Lower lobe of right lung (tissue), 2 donors: ENCODE results near the gene CYSTM1. TPM values are rescaled to one million over a fixed set of nuclear protein-coding genes. Genes with fewer than 3 reads are reported as not detected.

Source experiments
- ATAC-seq, 2 donors: fragments of 200-7000 bp; cut with Tn5 transposase; one replicate each; pipeline ENCODE4 v1.9.1; 2020 to 2022; ENCODE audit warnings: mild to moderate bottlenecking in 2 of 2, moderate library complexity in 2 of 2
- DNase-seq: peaks from one replicate; pipeline ENCODE4 v3.0.0-alpha.2; 2020
- H3K27ac ChIP-seq: fragments of 200-600 bp; one replicate; pipeline ENCODE4 v1.8.0; 2022
- H3K27me3 ChIP-seq: fragments of 200-600 bp; one replicate; pipeline ENCODE4 v1.8.0; 2022; ENCODE audit warnings: low read depth
- H3K36me3 ChIP-seq: fragments of 200-600 bp; one replicate; pipeline ENCODE4 v1.8.0; 2022; ENCODE audit warnings: mild to moderate bottlenecking
- H3K4me1 ChIP-seq: fragments of 200-600 bp; one replicate; pipeline ENCODE4 v1.8.0; 2022
- H3K4me3 ChIP-seq: fragments of 200-600 bp; one replicate; pipeline ENCODE4 v1.8.0; 2022; ENCODE audit warnings: mild to moderate bottlenecking
- H3K9me3 ChIP-seq: fragments of 200-600 bp; one replicate; pipeline ENCODE4 v1.8.0; 2022
- CTCF ChIP-seq: fragments of 200-600 bp; IDR thresholded peaks from one replicate; pipeline ENCODE4 v1.8.0; 2022; ENCODE audit warnings: antibody characterized with exemption, mild to moderate bottlenecking
- intact Hi-C: fragments of 100-400 bp; cut with DNase I; formaldehyde crosslinking; loops from one replicate; pipeline ENCODE4 v1.11.0; 2022
- total RNA-seq: library from RNA; stranded (reverse); fragmentation: NEBNext Ultra II Directional; extraction: Animal tissue kit (Norgen Biotek cat#: 25700); gene quantifications from one replicate; pipeline ENCODE4 v1.2.1, GENCODE V29; 2021
- donor health status: DM: no; HTN: yes; CAD: no; lungs with severe emphysema.

CYSTM1 gene
- total RNA-seq, 1 donor from 2014 or later: 80.4 TPM

DNA sequence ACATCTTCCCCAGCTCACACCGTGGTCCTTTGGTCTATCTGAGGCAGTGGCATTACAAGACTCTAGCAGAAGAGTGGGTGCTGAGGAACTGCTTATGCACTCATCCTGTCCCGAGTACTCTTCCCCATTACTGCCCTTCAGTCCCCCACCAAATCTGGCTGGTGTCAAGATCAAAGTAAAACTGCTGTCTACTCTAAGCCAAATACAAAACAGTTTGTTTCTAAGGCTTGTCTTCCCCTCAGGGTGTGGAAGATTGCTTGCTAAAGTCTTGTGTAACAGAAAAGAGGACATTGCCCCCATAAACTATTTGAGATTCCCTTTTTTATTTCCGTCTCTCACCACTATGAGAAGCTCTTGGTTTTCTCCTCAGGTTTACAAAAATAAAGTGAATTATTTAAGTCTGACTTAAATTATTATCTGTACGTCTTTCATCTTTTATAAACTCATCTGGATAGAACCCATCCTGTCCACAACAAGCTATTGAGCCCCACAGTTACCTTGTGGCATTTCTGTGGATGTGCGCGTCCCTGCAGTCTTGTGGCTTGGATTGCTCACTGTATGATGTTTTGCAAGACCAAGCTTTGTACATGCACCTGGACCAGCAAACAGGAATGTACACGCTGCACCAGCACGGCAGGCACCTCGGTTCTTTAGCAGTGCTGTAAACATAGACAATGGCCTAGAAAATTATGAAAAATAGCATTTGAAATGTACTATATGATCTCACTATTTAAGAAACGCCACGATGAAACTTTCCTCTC lies 61.0 kb downstream of the CYSTM1 start:
- no peaks in the 10 kb centered on the region for H3K9me3 ChIP-seq
- no peaks in the 10 kb centered on the region for H3K27me3 ChIP-seq
- intact Hi-C loops: no loop called here
- H3K4me3 ChIP-seq: no peak overlapping the region
- no peak overlapping the region for H3K27ac ChIP-seq
- ATAC-seq (peak; percentile 10 to 64), DNase-seq (no peak)
- no peak for TF ChIP-seq CTCF
- H3K36me3 ChIP-seq: no peaks in the 10 kb centered on the region
- peaks cover 28% of the 10 kb centered on the region for H3K4me1 ChIP-seq

DNA sequence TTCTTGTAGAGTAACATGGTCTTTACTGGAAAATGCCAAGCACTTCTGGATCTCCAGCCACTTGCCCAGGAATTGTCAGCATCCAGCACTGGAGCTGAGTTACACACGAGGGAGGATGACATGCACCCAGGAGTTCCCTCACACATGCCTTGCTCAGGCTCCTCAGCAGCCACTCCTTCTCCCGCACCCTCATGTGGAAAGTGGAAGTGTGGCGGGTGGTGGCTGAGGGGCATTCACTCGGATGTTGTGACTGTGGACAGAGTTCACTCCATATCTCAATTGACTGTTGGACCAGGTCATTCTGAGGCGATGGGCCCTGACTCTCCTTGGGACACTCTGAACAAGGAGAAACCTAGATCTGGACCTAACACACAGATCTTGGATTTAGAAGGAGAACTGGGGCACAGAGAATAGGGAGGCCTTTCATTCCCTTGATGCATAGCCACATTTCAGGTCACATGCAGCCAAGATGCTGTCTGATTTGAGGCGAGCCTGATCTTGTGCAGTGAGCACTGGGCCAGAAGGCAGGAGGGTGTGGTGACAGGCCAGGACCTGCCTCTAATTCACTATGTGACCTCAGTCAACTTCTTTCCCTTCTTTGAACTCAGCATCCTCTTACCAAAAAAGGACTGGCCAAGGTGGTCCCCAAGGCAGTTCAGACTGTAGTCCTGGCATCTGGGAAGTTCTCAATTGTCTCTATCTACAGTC lies 62.1 kb downstream of the CYSTM1 start:
- TF ChIP-seq CTCF: no peak
- no peak for ATAC-seq
- intact Hi-C loops: no loop called here

DNA sequence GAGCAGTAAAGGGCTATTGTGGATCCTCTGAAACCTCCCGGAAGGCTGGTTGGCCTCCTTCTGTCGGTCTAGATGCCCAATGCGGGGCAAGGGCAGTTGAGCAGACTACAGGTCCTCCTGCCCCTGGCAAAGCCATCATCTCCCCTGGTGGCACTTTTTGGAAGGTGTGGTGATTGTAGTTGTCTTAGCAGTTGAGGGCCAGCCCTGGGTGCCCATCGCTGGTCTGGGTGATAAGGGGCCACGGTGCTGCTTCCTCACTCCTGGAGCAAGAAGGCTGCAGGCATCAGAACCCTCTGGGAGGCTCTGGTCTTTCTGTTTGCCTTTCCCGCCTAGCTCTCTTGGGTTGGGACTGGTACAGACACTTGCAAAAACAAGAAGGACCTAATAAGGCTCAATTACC lies 63.8 kb downstream of the CYSTM1 start:
- intact Hi-C loops: no loop called here
- no peak for ATAC-seq
- TF ChIP-seq CTCF: no peak
- Histone ChIP-seq H3K4me1 (peaks cover 52% of the 10 kb centered on the region), H3K4me3 (no peak overlapping the region), H3K9me3 (no peaks in the 10 kb centered on the region), H3K36me3 (peaks cover 13% of the 10 kb centered on the region), H3K27ac (no peak overlapping the region), H3K27me3 (no peaks in the 10 kb centered on the region)
- no peak for DNase-seq

More for the DNA sequence above, 62.1 kb downstream of the CYSTM1 start:
- Histone ChIP-seq H3K9me3 (no peaks in the 10 kb centered on the region), H3K27ac (no peak overlapping the region), H3K4me3 (no peak overlapping the region), H3K27me3 (no peaks in the 10 kb centered on the region), H3K4me1 (peaks cover 39% of the 10 kb centered on the region), H3K36me3 (no peaks in the 10 kb centered on the region)
- no peak for DNase-seq

DNA sequence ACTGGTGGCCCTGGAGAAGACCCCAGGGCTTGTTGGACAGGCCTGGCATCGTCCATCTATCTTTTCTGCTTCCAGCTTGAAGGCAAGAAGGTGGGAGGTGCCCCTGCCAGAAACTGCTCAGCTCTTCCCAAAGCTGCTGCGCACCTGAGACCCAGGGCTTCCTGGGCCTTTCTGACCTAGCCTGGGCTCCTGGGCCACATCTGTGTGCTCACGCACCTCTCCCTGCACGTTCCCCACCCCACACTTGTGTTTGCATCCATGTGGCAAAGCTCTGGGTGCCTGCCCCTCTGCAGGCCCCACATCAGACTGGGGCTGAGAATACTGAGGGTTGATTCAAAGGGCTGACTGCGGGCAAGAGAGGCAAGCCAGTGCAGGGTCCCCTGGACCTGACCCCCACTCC lies 64.5 kb downstream of the CYSTM1 start:
- Histone ChIP-seq H3K4me1 (peaks cover 55% of the 10 kb centered on the region), H3K27ac (no peak overlapping the region), H3K9me3 (no peaks in the 10 kb centered on the region), H3K36me3 (peaks cover 16% of the 10 kb centered on the region), H3K27me3 (no peaks in the 10 kb centered on the region), H3K4me3 (no peak overlapping the region)
- intact Hi-C loops: no loop called here
- DNase-seq (no peak), ATAC-seq (no peak)
- no peak for TF ChIP-seq CTCF

DNA sequence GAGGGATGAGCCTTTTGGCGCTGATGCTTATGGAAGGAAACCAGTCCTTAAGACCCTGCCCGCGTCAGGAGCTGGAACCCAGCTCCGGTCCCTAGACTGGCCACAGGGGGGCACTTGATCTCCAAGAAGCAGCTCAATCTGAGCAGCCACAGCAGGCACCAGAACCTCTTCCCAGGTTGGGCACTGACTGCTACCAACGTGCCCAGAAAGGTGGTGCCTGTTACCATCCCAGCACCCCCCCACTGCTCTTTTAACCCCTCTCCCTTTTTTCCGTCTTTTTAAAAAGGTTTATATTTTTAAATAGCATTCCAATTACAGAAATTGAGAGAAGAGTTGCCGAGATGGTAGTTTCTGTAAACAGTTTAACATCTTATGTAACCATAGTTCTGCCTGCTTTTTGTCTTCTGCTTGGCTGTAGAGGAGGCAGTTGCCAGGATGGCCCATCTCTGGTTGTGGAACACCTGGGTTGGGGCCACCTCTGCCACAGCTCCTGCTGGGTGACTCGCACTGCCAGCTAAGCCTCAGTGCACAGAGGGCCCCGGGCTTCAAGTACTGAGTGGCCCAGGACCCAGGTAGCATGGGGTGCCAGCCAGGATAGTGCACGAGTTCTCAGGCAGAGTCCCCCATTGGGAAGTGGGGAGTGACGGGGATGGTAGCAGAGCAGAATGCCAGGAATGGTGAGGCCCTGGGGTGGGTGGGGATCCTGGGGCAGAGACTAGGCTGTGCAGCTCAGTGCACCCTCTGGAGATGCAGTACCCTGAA lies 65.1 kb downstream of the CYSTM1 start:
- intact Hi-C loops: loop anchor here (5.0 kb wide), 1 partner anchor 107 kb away; the partner anchor contains the start of gene HBEGF
- peak; percentile 66 for DNase-seq
- Histone ChIP-seq H3K9me3 (no peaks in the 10 kb centered on the region), H3K27me3 (no peaks in the 10 kb centered on the region), H3K36me3 (peaks cover 20% of the 10 kb centered on the region), H3K4me3 (no peak overlapping the region), H3K4me1 (peaks cover 61% of the 10 kb centered on the region), H3K27ac (no peak overlapping the region)
- TF ChIP-seq CTCF: peak; percentile 68
- ATAC-seq: peak; percentile 52 to 61
